HG03139 (cell line): ENCODE measurements around the gene ZC3HAV1.
A peak's percentile ranks its signal among the peaks of the same experiment; 100 is the strongest.
"Not testable (repeated sequence)": the region's sequence is repeated elsewhere in the genome, so short reads cannot be mapped to it uniquely, and the experiment has no call there.

Experiments used
- ATAC-seq: cut with Tn5 transposase; IDR thresholded peaks from one replicate; pipeline ENCODE4 v1.9.1; 2021; ENCODE audit not compliant: unreplicated experiment

Gene ZC3HAV1

DNA sequence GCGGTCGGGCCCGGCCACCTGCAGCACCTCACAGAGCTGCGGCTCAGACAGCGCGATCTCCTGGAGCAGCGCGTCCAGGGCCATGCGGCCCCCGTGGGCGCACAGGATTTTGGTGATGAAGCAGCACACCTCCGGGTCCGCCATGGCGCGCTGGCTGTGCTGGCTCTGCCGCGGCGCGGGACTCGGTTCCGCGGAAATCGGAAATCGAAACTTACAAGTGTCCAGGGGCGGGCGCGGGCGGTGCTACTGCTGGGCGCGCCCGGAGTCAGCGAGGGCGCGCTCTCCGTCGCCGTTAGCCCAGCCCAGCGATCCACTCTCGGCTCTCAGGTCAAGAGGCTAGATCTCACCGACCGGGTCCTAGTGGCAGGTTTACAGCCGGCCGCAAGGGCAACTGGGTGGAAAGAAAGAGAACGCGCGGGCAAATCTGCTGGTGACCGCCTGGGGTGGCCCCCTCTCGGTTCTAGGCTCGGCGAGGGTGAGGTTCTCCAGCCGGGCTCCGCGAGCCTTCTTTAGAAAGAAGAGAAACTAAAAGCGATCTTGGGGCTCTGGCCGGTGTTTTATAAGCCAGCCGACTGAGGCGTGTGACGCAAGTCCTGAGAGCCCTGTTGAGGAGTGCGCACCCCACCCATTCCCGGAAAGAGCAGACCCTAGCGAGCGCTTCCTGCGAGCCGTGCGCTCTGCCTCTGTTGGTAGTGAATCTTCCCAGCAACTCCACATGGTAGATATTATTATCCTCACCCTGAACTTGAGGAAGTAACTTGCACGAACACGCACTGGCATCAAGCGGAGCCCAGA lies at the start of gene ZC3HAV1:
Gene ZC3HAV1, minus strand, starts transcription at position 533 of the 795 bp plus-strand sequence. Its CDS starts 389 bp downstream, at position 144.
- ATAC-seq = peak; percentile 64

- ATAC-seq = no peak
Measured at GRCh38 chr7:139153832-139154231, 44.3 kb upstream of the ZC3HAV1 start.

GRCh38 chr7:139152149-139152548 lies 42.6 kb upstream of the ZC3HAV1 start:
- no peak for ATAC-seq

- no peak for ATAC-seq
Measured at GRCh38 chr7:139139150-139139549, 29.6 kb upstream of the ZC3HAV1 start.

DNA sequence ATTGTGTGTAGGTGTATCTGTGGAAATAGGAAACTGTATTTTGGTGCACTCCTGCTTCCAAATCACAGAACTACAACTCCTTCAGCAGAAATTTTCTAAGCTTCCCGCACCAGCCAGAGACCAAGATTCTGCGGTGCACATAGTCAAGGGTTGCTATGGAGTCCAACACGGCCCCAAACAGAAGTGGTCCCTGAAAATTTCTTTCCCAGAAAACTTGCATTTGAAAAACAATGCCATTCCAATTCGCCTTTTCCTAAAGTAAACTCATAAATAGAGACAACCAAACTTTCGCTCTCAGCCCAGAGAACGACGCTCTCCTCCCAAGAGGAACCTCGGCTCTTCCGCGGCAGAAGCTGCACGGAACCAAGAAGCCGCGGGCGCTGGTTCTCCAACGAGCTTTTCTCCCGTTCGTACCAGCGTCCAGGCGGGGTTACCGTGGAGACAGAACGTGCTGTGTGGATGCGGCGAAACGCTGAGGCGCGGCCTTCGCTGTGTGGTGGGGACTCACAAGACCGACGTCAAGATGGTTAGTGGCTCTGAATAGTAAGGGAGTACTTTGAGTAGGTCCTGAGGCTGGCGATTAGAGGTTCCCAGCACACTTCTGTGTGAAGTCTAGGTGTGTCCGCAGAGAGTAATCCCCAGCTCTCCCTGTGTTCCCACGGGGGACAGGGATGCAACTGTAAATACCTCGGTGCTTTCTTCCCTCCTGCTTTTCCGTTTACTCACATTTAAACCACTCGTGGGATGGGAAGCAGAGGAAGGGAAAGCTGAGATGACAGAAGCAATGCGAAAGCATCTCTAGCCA lies 24.0 kb upstream of the ZC3HAV1 start:
- peak; percentile 96 for ATAC-seq

- ATAC-seq = no peak
Measured at GRCh38 chr7:139132887-139133286, 23.4 kb upstream of the ZC3HAV1 start.

DNA sequence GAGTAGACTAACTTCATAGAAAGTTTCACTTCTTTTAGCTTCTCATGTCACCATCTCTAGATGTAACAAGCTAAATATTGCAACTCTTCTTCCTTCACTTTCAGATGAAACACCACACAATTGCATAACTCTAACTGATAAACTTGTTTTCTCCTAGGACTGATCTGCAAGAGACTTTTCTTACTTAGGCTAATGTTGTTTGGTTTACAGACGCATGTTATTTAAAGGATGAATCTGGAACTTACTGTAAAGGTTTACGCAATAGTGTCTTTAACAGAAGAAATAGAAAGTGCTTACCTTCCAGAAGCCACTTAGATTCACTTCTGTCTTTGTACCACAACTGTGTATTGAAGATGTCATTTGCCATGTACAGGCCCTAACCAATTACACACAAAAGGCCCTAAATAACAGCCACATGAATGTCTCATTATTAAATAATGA lies 22.1 kb upstream of the ZC3HAV1 start:
- ATAC-seq = no peak

DNA sequence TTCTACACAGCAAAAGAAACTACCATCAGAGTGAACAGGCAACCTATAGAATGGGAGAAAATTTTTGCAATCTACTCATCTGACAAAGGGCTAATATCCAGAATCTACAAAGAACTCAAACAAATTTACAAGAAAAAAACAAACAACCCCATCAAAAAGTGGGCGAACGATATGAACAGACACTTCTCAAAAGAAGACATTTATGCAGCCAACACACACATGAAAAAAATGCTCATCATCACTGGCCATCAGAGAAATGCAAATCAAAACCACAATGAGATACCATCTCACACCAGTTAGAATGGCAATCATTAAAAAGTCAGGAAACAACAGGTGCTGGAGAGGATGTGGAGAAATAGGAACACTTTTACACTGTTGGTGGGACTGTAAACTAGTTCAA lies 20.3 kb upstream of the ZC3HAV1 start:
- not testable (repeated sequence) for ATAC-seq

GRCh38 chr7:139127648-139128047 lies 18.1 kb upstream of the ZC3HAV1 start:
- ATAC-seq = no peak

- no peak for ATAC-seq
Measured at GRCh38 chr7:139125657-139126056, 16.1 kb upstream of the ZC3HAV1 start.

- not testable (repeated sequence) for ATAC-seq
Measured at GRCh38 chr7:139124995-139125394, 15.5 kb upstream of the ZC3HAV1 start.

- peak; percentile 65 for ATAC-seq
Measured at GRCh38 chr7:139124084-139124914, 14.8 kb upstream of the ZC3HAV1 start.

DNA sequence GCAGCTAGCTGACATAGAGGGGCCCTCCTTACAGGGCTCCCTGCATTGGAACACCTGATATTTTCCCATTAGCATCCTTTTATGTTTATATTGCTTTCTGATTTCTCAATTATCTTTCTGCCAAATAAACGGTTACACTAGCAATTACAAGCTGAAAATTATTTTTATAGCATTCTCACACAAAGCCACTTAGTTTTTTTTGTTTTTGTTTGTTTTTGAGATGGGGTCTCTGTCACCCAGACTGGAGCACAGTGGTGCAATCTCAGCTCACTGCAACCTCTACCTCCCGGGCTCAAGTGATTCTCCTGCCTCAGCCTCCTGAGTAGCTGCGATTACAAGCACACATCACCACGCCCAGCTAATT lies 9.9 kb upstream of the ZC3HAV1 start:
- ATAC-seq = no peak

DNA sequence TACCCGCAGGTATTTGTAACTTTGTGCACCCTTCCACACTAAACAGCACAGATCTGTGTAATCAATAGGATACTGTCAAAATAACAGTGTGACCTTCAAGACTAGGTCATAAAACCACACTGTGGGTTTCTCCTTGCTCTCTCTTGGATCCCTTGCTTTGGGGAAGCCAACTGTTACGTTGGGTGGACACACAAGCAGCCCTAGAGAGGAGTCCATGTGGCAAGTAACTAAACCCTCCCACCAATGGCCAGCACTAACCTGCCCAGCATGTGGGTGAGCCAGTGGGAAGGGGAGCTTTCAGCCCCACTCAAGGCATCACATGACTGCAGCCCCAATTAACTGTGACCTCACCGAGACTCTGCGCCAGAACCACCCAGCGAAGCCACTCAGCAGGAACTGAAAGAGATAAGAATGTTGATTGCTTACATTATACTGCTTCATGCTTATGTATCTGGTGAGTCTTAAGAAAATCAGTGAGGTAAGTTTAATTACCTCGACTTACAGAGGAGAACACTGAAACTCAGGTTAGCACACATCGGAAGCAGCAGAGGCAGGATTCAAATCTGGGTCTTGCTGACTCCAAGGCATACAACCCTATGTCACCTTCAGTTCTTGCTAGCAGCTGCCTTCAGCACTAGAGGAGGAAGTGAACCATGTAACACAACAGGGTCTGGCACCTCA lies 9.4 kb upstream of the ZC3HAV1 start:
- peak; percentile 85 for ATAC-seq

- peak; percentile 61 for ATAC-seq
Measured at GRCh38 chr7:139118234-139118804, 8.8 kb upstream of the ZC3HAV1 start.

GRCh38 chr7:139117599-139118233 lies 8.2 kb upstream of the ZC3HAV1 start:
- ATAC-seq = no peak

- ATAC-seq = no peak
Measured at GRCh38 chr7:139116999-139117398, 7.5 kb upstream of the ZC3HAV1 start.

DNA sequence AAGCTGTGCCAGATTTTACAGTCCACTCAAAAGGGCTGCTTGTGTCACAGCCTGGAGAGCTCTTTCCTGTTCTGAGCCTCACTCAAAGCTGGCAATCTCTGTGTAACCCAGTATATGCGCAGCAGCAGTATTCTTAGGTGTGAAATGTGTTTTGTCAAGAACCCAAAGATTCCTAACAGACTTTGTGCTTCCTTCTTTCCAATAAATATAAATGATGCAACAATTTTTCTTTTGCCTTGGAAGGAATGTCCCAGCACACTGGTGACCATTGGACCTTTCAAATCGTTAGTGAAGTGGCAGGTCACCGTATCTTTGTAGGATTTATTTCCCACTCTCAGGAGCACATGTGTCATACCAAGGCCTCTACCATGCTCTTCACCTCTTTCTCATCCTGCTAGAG lies 5.6 kb upstream of the ZC3HAV1 start:
- ATAC-seq = no peak

DNA sequence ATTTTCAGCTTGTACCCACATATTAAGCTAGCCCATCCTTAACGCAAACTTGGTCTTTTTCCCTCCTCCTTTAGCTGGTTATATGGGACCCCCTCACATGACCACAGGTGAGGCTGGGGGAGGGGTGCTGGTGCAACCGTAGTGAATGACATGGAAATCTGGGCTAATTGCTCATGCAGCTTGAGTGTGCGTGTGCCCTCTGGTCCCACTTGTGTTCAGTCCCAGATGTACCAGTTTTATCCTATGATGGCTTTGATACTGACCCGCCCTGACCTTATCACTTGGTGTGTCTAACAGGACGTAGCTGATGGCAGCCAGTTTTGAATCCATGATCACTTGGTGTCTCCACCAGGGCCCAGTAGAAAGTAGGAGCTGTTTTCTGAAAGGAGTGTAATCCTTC lies 5.1 kb upstream of the ZC3HAV1 start:
- no peak for ATAC-seq

DNA sequence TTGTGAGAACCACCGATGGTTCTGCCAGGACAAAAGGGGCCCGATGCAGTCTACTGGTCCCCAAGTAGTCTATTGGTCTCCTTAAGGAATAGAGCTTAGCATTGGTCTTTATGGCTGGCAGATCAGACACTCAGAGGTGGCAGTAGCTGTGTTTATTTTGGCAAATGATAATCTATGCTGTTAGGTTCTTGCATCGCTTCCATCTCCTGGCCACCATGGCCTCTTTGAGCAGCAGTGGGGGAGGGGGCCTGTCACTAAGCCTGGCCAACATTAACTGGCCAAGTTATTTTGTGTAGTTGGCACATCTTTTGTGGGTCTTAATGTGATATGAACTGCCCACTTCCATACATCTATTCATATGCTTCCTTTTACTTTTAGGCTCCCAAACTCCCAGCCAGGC lies 4.5 kb upstream of the ZC3HAV1 start:
- no peak for ATAC-seq
